ENCODE data around the gene TMEM198. TPM values are rescaled to one million over a fixed set of nuclear protein-coding genes. Genes with fewer than 3 reads are reported as not detected.

TMEM198 gene
- total and polyA plus RNA-seq, 9 of the 15 experiments (the other 6 are each of a cell fraction or from before 2014, with no cell fraction given) = 0.03 to 3.8 (median 1.0) TPM

DNA sequence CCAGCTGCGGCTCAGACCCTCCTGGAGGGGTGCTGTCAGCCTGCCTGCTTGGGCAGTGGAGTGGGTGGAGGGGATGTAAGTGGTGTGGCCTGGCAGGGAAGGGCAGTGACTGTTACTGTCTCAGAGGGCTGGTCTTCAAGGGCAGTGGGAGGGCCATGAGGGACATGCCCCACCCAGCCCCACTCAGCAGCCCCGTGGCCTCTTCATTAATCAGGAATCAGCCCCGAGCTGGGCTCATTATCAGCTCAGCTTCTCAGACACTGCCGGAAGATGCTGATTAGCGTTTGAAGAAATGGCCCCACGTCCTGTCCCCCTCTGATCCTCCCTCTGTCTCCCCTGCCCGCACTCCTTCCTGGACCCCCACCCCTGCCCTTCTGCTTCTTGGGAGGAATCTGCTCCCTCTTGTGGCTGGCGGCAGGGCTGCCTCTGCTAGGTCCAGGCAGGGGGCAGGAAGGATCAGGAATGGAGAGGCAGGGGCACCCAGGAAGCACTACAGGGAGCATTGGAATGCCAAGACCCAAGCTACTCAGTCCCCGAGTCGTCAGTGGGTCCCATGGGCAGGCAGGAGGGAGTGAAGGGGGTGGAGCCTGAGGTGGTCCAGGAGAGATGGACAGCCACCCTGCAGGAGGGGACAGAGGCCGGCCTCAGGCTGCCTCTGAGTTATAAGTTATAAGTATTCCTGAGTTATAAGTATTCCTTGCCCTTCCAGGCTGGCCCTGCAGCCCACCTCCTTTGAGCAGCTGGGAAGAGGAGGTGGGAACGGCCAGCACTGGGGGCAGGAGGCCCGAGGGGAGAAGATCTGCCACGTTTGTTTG, 22.6 kb upstream of the TMEM198 start (continued):
- TF ChIP-seq ZNF764 (CRISPR knock-in tag; IDR thresholded peaks at IDR 0.05; ENCODE audit: low read depth) = no peak
- no peak for TF ChIP-seq MAFF (IDR thresholded peaks at IDR 0.05; ENCODE audit: low read length)
- TF ChIP-seq, protein P1, sequence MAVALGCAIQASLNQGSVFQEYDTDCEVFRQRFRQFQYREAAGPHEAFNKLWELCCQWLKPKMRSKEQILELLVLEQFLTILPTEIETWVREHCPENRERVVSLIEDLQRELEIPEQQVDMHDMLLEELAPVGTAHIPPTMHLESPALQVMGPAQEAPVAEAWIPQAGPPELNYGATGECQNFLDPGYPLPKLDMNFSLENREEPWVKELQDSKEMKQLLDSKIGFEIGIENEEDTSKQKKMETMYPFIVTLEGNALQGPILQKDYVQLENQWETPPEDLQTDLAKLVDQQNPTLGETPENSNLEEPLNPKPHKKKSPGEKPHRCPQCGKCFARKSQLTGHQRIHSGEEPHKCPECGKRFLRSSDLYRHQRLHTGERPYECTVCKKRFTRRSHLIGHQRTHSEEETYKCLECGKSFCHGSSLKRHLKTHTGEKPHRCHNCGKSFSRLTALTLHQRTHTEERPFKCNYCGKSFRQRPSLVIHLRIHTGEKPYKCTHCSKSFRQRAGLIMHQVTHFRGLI (CRISPR knock-in tag; IDR thresholded peaks at IDR 0.05) = no peak
- no peak; a peak in 1 of 4 replicates for TF ChIP-seq NRF1 (conservative IDR thresholded peaks at IDR 0.05 in 1 of 2, IDR thresholded peaks at IDR 0.05 in 1 of 2)
- TF ChIP-seq HNRNPH1 (optimal IDR thresholded peaks at IDR 0.05; ENCODE audit: low read depth, low read length) = no peak
- TF ChIP-seq, protein P2, sequence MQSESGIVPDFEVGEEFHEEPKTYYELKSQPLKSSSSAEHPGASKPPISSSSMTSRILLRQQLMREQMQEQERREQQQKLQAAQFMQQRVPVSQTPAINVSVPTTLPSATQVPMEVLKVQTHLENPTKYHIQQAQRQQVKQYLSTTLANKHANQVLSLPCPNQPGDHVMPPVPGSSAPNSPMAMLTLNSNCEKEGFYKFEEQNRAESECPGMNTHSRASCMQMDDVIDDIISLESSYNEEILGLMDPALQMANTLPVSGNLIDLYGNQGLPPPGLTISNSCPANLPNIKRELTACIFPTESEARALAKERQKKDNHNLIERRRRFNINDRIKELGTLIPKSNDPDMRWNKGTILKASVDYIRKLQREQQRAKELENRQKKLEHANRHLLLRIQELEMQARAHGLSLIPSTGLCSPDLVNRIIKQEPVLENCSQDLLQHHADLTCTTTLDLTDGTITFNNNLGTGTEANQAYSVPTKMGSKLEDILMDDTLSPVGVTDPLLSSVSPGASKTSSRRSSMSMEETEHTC (IDR thresholded peaks at IDR 0.05) = no peak
- no peak for TF ChIP-seq ZNF589 (CRISPR knock-in tag; IDR thresholded peaks at IDR 0.05; ENCODE audit: low read depth)
- TF ChIP-seq, protein P3, sequence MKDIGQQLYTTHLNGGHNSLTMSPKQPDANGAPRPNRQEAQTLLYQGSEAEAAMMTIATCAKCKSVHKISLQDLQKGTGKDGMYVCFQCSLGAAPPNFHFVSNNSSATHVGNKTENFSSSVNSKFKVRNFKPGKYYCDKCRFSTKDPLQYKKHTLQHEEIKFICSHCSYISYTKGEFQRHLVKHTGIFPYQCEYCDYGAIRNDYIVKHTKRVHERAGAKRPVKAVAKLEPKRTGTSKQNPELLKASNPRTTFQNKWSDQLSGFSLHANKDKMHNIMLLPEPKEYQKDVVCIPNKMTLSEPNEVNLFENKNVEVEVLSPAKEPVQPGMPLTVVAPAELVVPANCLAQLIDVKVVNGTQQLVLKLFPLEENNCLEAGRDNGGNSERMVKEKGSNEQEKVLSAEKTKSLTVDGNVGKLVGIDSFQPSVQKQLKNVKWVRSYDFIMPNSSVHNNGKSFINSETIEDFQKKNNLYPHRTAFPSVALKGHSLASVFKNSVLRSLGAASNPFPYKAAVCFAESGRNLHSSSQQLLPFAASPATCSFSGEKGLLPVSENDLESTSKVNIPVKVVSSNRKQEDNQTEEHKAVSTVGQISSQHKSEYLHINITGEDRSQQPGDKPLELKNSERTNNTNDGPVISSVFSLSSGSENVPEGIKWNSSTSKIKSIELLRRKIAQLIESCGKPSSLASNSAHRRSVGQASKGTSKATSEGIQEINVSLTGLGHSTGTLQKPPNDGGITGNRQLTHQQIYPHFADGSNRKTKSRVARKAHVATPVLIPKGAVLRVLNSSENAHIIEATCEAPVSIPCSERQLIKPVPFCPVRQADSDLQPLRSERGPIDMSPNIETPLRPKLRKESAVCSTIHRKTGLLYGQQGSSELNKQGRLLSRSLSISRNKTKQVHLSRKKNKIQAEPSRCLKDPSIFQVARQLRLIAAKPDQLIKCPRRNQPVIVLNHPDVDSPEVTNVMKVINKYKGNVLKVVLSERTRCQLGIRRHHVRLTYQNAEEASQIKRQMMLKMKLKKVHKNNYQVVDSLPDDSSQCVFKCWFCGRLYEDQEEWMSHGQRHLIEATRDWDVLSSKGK (CRISPR knock-in tag; IDR thresholded peaks at IDR 0.05) = no peak
- TF ChIP-seq HCFC1 (IDR thresholded peaks at IDR 0.05; ENCODE audit: low read depth, low read length) = no peak
- no peak for TF ChIP-seq COPS2 (conservative IDR thresholded peaks at IDR 0.05)
- peak in 1 of 2 experiments; percentile 73; a peak in 3 of 4 replicates for TF ChIP-seq TBL1XR1 (IDR thresholded peaks at IDR 0.05; ENCODE audit: low read length in 2 of 2)
- TF ChIP-seq MCM5 (IDR thresholded peaks at IDR 0.05; ENCODE audit: low read depth) = no peak
- TF ChIP-seq HNRNPK (IDR thresholded peaks at IDR 0.05; ENCODE audit: low read depth, low read length, poor library complexity, severe bottlenecking) = no peak
- TF ChIP-seq SLC30A9 (CRISPR knock-in tag; IDR thresholded peaks at IDR 0.05) = no peak
- no peak for TF ChIP-seq NFXL1 (CRISPR knock-in tag; IDR thresholded peaks at IDR 0.05)
- TF ChIP-seq MAFG (tag; conservative IDR thresholded peaks at IDR 0.05) = no peak
- no peak for TF ChIP-seq ZNF224 (CRISPR knock-in tag; IDR thresholded peaks at IDR 0.05)
- TF ChIP-seq MBD2 (IDR thresholded peaks at IDR 0.05; ENCODE audit: borderline replicate concordance, low read depth) = no peak
- no peak; the same call in 1 of the 2 replicates for TF ChIP-seq ZKSCAN8 (CRISPR knock-in tag; IDR thresholded peaks at IDR 0.05)
- TF ChIP-seq RB1 (IDR thresholded peaks at IDR 0.05; ENCODE audit: low read depth) = no peak
- TF ChIP-seq ZNF696 (CRISPR knock-in tag; conservative IDR thresholded peaks at IDR 0.05) = no peak
- no peak for TF ChIP-seq FUS (optimal IDR thresholded peaks at IDR 0.05; ENCODE audit: low read depth, low read length)
- TF ChIP-seq ZNF146 (CRISPR knock-in tag; IDR thresholded peaks at IDR 0.05; ENCODE audit: unreplicated experiment) = no peak

Data from K562 (cell line).